ENCODE measurements around the gene GTF2A2.
"Not testable (repeated sequence)": the region's sequence is repeated elsewhere in the genome, so short reads cannot be mapped to it uniquely, and the experiment has no call there.

GTF2A2 gene

GRCh38 chr15:59646277-59646676, 11.0 kb downstream of the GTF2A2 start:
- TF ChIP-seq ZFX (IDR thresholded peaks at IDR 0.05) (no peak), CTCF (conservative IDR thresholded peaks at IDR 0.05) (no peak)
- no peak overlapping the region for H3K27ac ChIP-seq

GRCh38 chr15:59645812-59646211, 11.5 kb downstream of the GTF2A2 start:
- H3K27ac ChIP-seq = not testable (repeated sequence)

- TF ChIP-seq ZFX (IDR thresholded peaks at IDR 0.05) (no peak), CTCF (conservative IDR thresholded peaks at IDR 0.05) (no peak)
- no peak overlapping the region for H3K27ac ChIP-seq
These were observed 12.6 kb downstream of the GTF2A2 start for GRCh38 chr15:59644756-59645155.

- no peak overlapping the region for H3K27ac ChIP-seq
- TF ChIP-seq ZFX (IDR thresholded peaks at IDR 0.05) (no peak), CTCF (conservative IDR thresholded peaks at IDR 0.05) (peak; percentile 44)
These were observed 15.0 kb downstream of the GTF2A2 start for GRCh38 chr15:59642351-59642750.

- not testable (repeated sequence) for H3K27ac ChIP-seq
- peak; percentile 40 for TF ChIP-seq CTCF (conservative IDR thresholded peaks at IDR 0.05)
These were observed 19.8 kb downstream of the GTF2A2 start for GRCh38 chr15:59637507-59637906.

GRCh38 chr15:59636184-59636583, 21.1 kb downstream of the GTF2A2 start:
- no peak overlapping the region for H3K27ac ChIP-seq
- TF ChIP-seq CTCF (conservative IDR thresholded peaks at IDR 0.05) (no peak), ZFX (IDR thresholded peaks at IDR 0.05) (no peak)

GRCh38 chr15:59632714-59633113, 24.6 kb downstream of the GTF2A2 start:
- TF ChIP-seq ZFX (IDR thresholded peaks at IDR 0.05) (no peak), CTCF (conservative IDR thresholded peaks at IDR 0.05) (peak; percentile 51)
- no peak overlapping the region for H3K27ac ChIP-seq

GRCh38 chr15:59622289-59622688, 35.0 kb downstream of the GTF2A2 start:
- H3K27ac ChIP-seq = no peak overlapping the region
- TF ChIP-seq ZFX (IDR thresholded peaks at IDR 0.05) (no peak), CTCF (conservative IDR thresholded peaks at IDR 0.05) (peak; percentile 49)

All from C4-2B (cell line).